ENCODE results near the gene WDR1. TPM values are rescaled to one million over a fixed set of nuclear protein-coding genes. Genes with fewer than 3 reads are reported as not detected.
A peak's percentile ranks its signal among the peaks of the same experiment; 100 is the strongest.

Gene WDR1
- total RNA-seq, 4 donors from 2014 or later = 361 to 536 (median 485) TPM

GRCh38 chr4:10089346-10089745 is 27.3 kb downstream of the WDR1 start:
- DNase-seq (ENCODE audit: extremely low spot score) = no peak
- H3K4me3 ChIP-seq = no peak overlapping the region
- H3K36me3 ChIP-seq = peaks cover 65 to 99% (median 91%) of the 10 kb centered on the region in 4 donors
- peak overlapping the region in 3 of 4 donors; percentile 27 to 98 (median 93) for H3K27ac ChIP-seq (replicated peaks in 1 of 4)
- H3K9me3 ChIP-seq = no peaks in the 10 kb centered on the region
- intact Hi-C loops (cut with DNase I) = no loop called here
- H3K27me3 ChIP-seq = no peaks in the 10 kb centered on the region
- TF ChIP-seq POLR2AphosphoS5 (IDR thresholded peaks at IDR 0.05) = peak in 1 of 2 donors; percentile 38
- TF ChIP-seq POLR2A (IDR thresholded peaks at IDR 0.05; ENCODE audit: low read depth) = no peak
- peak; percentile 25 to 48 (median 32) for TF ChIP-seq CTCF (IDR thresholded peaks at IDR 0.05)
- peaks cover 78 to 86% (median 85%) of the 10 kb centered on the region in 4 donors for H3K4me1 ChIP-seq
- 69% methylated on average over 7 of the region's 11 CpGs for WGBS

- Histone ChIP-seq H3K27me3 (no peaks in the 10 kb centered on the region), H3K4me3 (no peak overlapping the region), H3K27ac (replicated peaks in 1 of 4) (no peak overlapping the region), H3K9me3 (no peaks in the 10 kb centered on the region), H3K36me3 (peaks cover 75 to 100% (median 93%) of the 10 kb centered on the region in 4 donors), H3K4me1 (peaks cover 74 to 77% (median 76%) of the 10 kb centered on the region in 4 donors)
- no peak for TF ChIP-seq POLR2AphosphoS5 (IDR thresholded peaks at IDR 0.05)
- TF ChIP-seq POLR2A (IDR thresholded peaks at IDR 0.05; ENCODE audit: low read depth) = no peak
- TF ChIP-seq EP300 (IDR thresholded peaks at IDR 0.05) = no peak
- TF ChIP-seq CTCF (IDR thresholded peaks at IDR 0.05) = no peak
- intact Hi-C loops (cut with DNase I) = no loop called here
- WGBS = 80% methylated on average over 26 of the region's 28 CpGs
- DNase-seq (ENCODE audit: extremely low spot score) = no peak
Measured at GRCh38 chr4:10088135-10089010, 28.2 kb downstream of the WDR1 start.

- Histone ChIP-seq H3K4me3 (no peak overlapping the region), H3K36me3 (peaks cover 86 to 100% (median 100%) of the 10 kb centered on the region in 4 donors), H3K27me3 (no peaks in the 10 kb centered on the region), H3K4me1 (peaks cover 63 to 66% (median 65%) of the 10 kb centered on the region in 4 donors), H3K9me3 (no peaks in the 10 kb centered on the region), H3K27ac (replicated peaks in 1 of 4) (peak overlapping the region; percentile 5 to 67 (median 49))
- TF ChIP-seq CTCF (IDR thresholded peaks at IDR 0.05) (no peak), POLR2AphosphoS5 (IDR thresholded peaks at IDR 0.05) (no peak), POLR2A (IDR thresholded peaks at IDR 0.05; ENCODE audit: low read depth) (no peak), EP300 (IDR thresholded peaks at IDR 0.05) (no peak)
- intact Hi-C loops (cut with DNase I) = no loop called here
- 82% methylated on average over 10 of the region's 12 CpGs for WGBS
- DNase-seq (ENCODE audit: extremely low spot score) = no peak
Measured at GRCh38 chr4:10087152-10087791, 29.3 kb downstream of the WDR1 start.

- no peak overlapping the region for H3K4me3 ChIP-seq
- H3K9me3 ChIP-seq = no peaks in the 10 kb centered on the region
- H3K4me1 ChIP-seq = peaks cover 56 to 60% (median 58%) of the 10 kb centered on the region in 4 donors
- H3K27me3 ChIP-seq = no peaks in the 10 kb centered on the region
- H3K36me3 ChIP-seq = peaks cover 91 to 100% (median 100%) of the 10 kb centered on the region in 4 donors
- intact Hi-C loops (cut with DNase I) = no loop called here
- 90% methylated on average over 7 of the region's 13 CpGs for WGBS
- no peak for DNase-seq (ENCODE audit: extremely low spot score)
- peak overlapping the region; percentile 5 to 67 (median 49) for H3K27ac ChIP-seq (replicated peaks in 1 of 4)
- no peak for TF ChIP-seq CTCF (IDR thresholded peaks at IDR 0.05)
- no peak for TF ChIP-seq EP300 (IDR thresholded peaks at IDR 0.05)
- no peak for TF ChIP-seq POLR2A (IDR thresholded peaks at IDR 0.05; ENCODE audit: low read depth)
- no peak for TF ChIP-seq POLR2AphosphoS5 (IDR thresholded peaks at IDR 0.05)
Measured at GRCh38 chr4:10086506-10087120, 30.0 kb downstream of the WDR1 start.
